PC-3 (cell line): ENCODE data around the gene MCTS1.

ENCODE experiments used
- CTCF ChIP-seq: fragments of 300-600 bp; sonication (generic); conservative IDR thresholded peaks from 2 replicates; pipeline ENCODE4 v1.5.1; 2017; ENCODE audit warnings: antibody characterized with exemption, low read depth, mild to moderate bottlenecking, low read length
- EZH2 ChIP-seq: fragments of 300-600 bp; sonication (generic); IDR thresholded peaks from one replicate; pipeline ENCODE4 v1.6.1; 2017; ENCODE audit warnings: antibody characterized with exemption, mild to moderate bottlenecking, low read length; ENCODE audit not compliant: unreplicated experiment
- EZH2phosphoT487 ChIP-seq: fragments of 300-600 bp; sonication (generic); IDR thresholded peaks from 2 replicates; pipeline ENCODE4 v1.6.1; 2018; ENCODE audit warnings: mild to moderate bottlenecking, antibody characterized with exemption, low read length, borderline replicate concordance

GRCh38 chrX:120559804-120560203 lies 44.1 kb upstream of the MCTS1 start:
- no peak for TF ChIP-seq CTCF
- TF ChIP-seq EZH2: no peak
- no peak for TF ChIP-seq EZH2phosphoT487
